Measurements from ENCODE around the gene RMND1. TPM values are rescaled to one million over a fixed set of nuclear protein-coding genes. Genes with fewer than 3 reads are reported as not detected.
A peak's percentile ranks its signal among the peaks of the same experiment; 100 is the strongest.

RMND1 gene
- total RNA-seq, 4 donors from 2014 or later, result 18.4 to 31.8 (median 27.0) TPM

- no peaks in the 10 kb centered on the region for H3K36me3 ChIP-seq
- H3K27me3 ChIP-seq, result no peaks in the 10 kb centered on the region
- DNase-seq (ENCODE audit: low spot score in 2 of 2), result no peak
- 5 to 7% methylated on average over 1 of the region's 1 CpG for WGBS, 2 donors
- H3K27ac ChIP-seq, result peak overlapping the region in 2 of 4 donors; percentile 2 to 19
- H3K4me1 ChIP-seq, result peaks cover 0 to 62% (median 15%) of the 10 kb centered on the region in 4 donors
- no peak overlapping the region for H3K4me3 ChIP-seq
- TF ChIP-seq POLR2A (IDR thresholded peaks at IDR 0.05) (no peak), EP300 (IDR thresholded peaks at IDR 0.05) (no peak), CTCF (IDR thresholded peaks at IDR 0.05) (no peak)
- no peaks in the 10 kb centered on the region for H3K9me3 ChIP-seq
Measured at GRCh38 chr6:151440498-151440897, 11.4 kb downstream of the RMND1 start.

GRCh38 chr6:151437401-151437800 is 14.5 kb downstream of the RMND1 start:
- no peak for DNase-seq (ENCODE audit: low spot score in 2 of 2)
- Histone ChIP-seq H3K4me1 (peaks cover 0 to 37% (median 8%) of the 10 kb centered on the region in 4 donors), H3K4me3 (no peak overlapping the region), H3K9me3 (no peaks in the 10 kb centered on the region), H3K27ac (no peak overlapping the region), H3K27me3 (no peaks in the 10 kb centered on the region), H3K36me3 (peaks cover 0 to 8% (median 0%) of the 10 kb centered on the region in 3 donors)
- TF ChIP-seq EP300 (IDR thresholded peaks at IDR 0.05) (no peak), CTCF (IDR thresholded peaks at IDR 0.05) (no peak), POLR2A (IDR thresholded peaks at IDR 0.05) (no peak)

- Histone ChIP-seq H3K27ac (peak overlapping the region in 1 of 4 donors; percentile 69), H3K4me1 (peaks cover 0 to 35% (median 8%) of the 10 kb centered on the region in 4 donors), H3K27me3 (no peaks in the 10 kb centered on the region)
Measured at GRCh38 chr6:151436802-151437201, 15.1 kb downstream of the RMND1 start.

GRCh38 chr6:151436300-151436699 is 15.6 kb downstream of the RMND1 start:
- no peak for DNase-seq (ENCODE audit: low spot score in 2 of 2)
- Histone ChIP-seq H3K27me3 (no peaks in the 10 kb centered on the region), H3K36me3 (peaks cover 0 to 17% (median 0%) of the 10 kb centered on the region in 3 donors), H3K9me3 (no peaks in the 10 kb centered on the region), H3K4me3 (no peak overlapping the region), H3K4me1 (peaks cover 0 to 30% (median 8%) of the 10 kb centered on the region in 4 donors), H3K27ac (peak overlapping the region in 1 of 4 donors; percentile 69)
- WGBS, 2 donors, result 65 to 66% methylated on average over 3 of the region's 3 CpGs
- TF ChIP-seq CTCF (IDR thresholded peaks at IDR 0.05) (no peak), POLR2A (IDR thresholded peaks at IDR 0.05) (no peak), EP300 (IDR thresholded peaks at IDR 0.05) (no peak)

More at GRCh38 chr6:151436802-151437201, 15.1 kb downstream of the RMND1 start:
- peaks cover 0 to 14% (median 0%) of the 10 kb centered on the region in 3 donors for H3K36me3 ChIP-seq
- no peaks in the 10 kb centered on the region for H3K9me3 ChIP-seq
- DNase-seq (ENCODE audit: low spot score in 2 of 2), result no peak
- TF ChIP-seq POLR2A (IDR thresholded peaks at IDR 0.05) (no peak), CTCF (IDR thresholded peaks at IDR 0.05) (no peak), EP300 (IDR thresholded peaks at IDR 0.05) (no peak)
- no peak overlapping the region for H3K4me3 ChIP-seq

GRCh38 chr6:151434369-151434768 is 17.6 kb downstream of the RMND1 start:
- no peaks in the 10 kb centered on the region for H3K27me3 ChIP-seq
- no peaks in the 10 kb centered on the region for H3K9me3 ChIP-seq
- no peak overlapping the region for H3K27ac ChIP-seq
- H3K4me1 ChIP-seq, result peaks cover 0 to 18% (median 4%) of the 10 kb centered on the region in 4 donors
- WGBS, 2 donors, result 28 to 38% methylated on average over 2 of the region's 2 CpGs
- DNase-seq (ENCODE audit: low spot score in 2 of 2), result no peak
- H3K36me3 ChIP-seq, result peaks cover 0 to 36% (median 0%) of the 10 kb centered on the region in 3 donors
- no peak for TF ChIP-seq POLR2A (IDR thresholded peaks at IDR 0.05)
- no peak for TF ChIP-seq CTCF (IDR thresholded peaks at IDR 0.05)
- no peak for TF ChIP-seq EP300 (IDR thresholded peaks at IDR 0.05)
- H3K4me3 ChIP-seq, result no peak overlapping the region
